Measurements from ENCODE around the gene ITPR1. TPM values are rescaled to one million over a fixed set of nuclear protein-coding genes. Genes with fewer than 3 reads are reported as not detected.

Gene ITPR1
- total and polyA plus RNA-seq, 2 experiments from 2014 or later, result 6.8 to 21.0 TPM

DNA sequence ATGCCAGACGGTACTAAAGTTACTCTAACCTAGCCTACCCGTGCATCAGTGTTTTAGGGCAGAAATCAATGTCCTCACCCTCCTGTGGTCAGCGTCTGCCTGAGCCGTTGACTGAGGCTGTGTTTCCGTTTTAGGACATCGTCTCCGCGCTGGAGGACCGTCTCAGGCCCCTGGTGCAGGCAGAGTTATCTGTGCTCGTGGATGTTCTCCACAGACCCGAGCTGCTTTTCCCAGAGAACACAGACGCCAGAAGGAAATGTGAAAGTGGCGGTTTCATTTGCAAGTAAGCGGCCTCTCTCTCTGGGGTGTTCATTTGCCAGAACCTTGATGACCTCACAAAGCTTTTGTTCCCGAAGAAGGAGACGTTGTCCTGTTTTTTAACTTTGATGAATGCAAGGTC is 217.0 kb downstream of the ITPR1 start:
- no peaks in the 10 kb centered on the region for H3K27me3 Mint-ChIP-seq (ENCODE audit: insufficient read depth, low read depth, poor library complexity)

More for the DNA sequence above, 217.0 kb downstream of the ITPR1 start:
- Histone ChIP-seq H3K79me2 (replicated peaks; ENCODE audit: insufficient read depth) (no peaks in the 10 kb centered on the region), H3K36me3 (ENCODE audit: insufficient read depth) (no peaks in the 10 kb centered on the region), H3K27ac (ENCODE audit: low read depth) (no peak overlapping the region), H3K9me2 (ENCODE audit: insufficient read depth) (no peaks in the 10 kb centered on the region), H3F3A (replicated peaks; ENCODE audit: low read depth) (no peaks in the 10 kb centered on the region), H3K27me3 (ENCODE audit: insufficient read depth) (no peaks in the 10 kb centered on the region), H3K4me2 (no peak overlapping the region), H2AFZ (no peak overlapping the region), H3K4me3 (no peak overlapping the region), H3K4me1 (ENCODE audit: insufficient read depth) (peaks cover 40% of the 10 kb centered on the region), H4K20me1 (replicated peaks; ENCODE audit: insufficient read depth) (no peaks in the 10 kb centered on the region)
- no peak for DNase-seq (ENCODE audit: low spot score)
- Mint-ChIP-seq H3K36me3 (ENCODE audit: low read depth) (peaks cover 3% of the 10 kb centered on the region; the same call in 2 of the 3 replicates), H3K4me1 (peaks cover 51% of the 10 kb centered on the region), H3K9me3 (no peaks in the 10 kb centered on the region; the same call in 2 of the 3 replicates), H3K27ac (peak overlapping the region; percentile 63; the same call in 1 of the 2 replicates), H3K4me3 (no peak overlapping the region)
- ATAC-seq, result no peak
- TF ChIP-seq POLR2AphosphoS5 (IDR thresholded peaks at IDR 0.05; ENCODE audit: low read depth) (no peak), EZH2phosphoT487 (IDR thresholded peaks at IDR 0.05; ENCODE audit: unreplicated experiment) (no peak), ZNF114 (CRISPR knock-in tag; IDR thresholded peaks at IDR 0.05) (no peak), EZH2 (IDR thresholded peaks at IDR 0.05; ENCODE audit: low read depth, unreplicated experiment) (no peak)
- TF ChIP-seq, protein P1, sequence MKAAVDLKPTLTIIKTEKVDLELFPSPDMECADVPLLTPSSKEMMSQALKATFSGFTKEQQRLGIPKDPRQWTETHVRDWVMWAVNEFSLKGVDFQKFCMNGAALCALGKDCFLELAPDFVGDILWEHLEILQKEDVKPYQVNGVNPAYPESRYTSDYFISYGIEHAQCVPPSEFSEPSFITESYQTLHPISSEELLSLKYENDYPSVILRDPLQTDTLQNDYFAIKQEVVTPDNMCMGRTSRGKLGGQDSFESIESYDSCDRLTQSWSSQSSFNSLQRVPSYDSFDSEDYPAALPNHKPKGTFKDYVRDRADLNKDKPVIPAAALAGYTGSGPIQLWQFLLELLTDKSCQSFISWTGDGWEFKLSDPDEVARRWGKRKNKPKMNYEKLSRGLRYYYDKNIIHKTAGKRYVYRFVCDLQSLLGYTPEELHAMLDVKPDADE (IDR thresholded peaks at IDR 0.05), result no peak
- TF ChIP-seq, protein P2, sequence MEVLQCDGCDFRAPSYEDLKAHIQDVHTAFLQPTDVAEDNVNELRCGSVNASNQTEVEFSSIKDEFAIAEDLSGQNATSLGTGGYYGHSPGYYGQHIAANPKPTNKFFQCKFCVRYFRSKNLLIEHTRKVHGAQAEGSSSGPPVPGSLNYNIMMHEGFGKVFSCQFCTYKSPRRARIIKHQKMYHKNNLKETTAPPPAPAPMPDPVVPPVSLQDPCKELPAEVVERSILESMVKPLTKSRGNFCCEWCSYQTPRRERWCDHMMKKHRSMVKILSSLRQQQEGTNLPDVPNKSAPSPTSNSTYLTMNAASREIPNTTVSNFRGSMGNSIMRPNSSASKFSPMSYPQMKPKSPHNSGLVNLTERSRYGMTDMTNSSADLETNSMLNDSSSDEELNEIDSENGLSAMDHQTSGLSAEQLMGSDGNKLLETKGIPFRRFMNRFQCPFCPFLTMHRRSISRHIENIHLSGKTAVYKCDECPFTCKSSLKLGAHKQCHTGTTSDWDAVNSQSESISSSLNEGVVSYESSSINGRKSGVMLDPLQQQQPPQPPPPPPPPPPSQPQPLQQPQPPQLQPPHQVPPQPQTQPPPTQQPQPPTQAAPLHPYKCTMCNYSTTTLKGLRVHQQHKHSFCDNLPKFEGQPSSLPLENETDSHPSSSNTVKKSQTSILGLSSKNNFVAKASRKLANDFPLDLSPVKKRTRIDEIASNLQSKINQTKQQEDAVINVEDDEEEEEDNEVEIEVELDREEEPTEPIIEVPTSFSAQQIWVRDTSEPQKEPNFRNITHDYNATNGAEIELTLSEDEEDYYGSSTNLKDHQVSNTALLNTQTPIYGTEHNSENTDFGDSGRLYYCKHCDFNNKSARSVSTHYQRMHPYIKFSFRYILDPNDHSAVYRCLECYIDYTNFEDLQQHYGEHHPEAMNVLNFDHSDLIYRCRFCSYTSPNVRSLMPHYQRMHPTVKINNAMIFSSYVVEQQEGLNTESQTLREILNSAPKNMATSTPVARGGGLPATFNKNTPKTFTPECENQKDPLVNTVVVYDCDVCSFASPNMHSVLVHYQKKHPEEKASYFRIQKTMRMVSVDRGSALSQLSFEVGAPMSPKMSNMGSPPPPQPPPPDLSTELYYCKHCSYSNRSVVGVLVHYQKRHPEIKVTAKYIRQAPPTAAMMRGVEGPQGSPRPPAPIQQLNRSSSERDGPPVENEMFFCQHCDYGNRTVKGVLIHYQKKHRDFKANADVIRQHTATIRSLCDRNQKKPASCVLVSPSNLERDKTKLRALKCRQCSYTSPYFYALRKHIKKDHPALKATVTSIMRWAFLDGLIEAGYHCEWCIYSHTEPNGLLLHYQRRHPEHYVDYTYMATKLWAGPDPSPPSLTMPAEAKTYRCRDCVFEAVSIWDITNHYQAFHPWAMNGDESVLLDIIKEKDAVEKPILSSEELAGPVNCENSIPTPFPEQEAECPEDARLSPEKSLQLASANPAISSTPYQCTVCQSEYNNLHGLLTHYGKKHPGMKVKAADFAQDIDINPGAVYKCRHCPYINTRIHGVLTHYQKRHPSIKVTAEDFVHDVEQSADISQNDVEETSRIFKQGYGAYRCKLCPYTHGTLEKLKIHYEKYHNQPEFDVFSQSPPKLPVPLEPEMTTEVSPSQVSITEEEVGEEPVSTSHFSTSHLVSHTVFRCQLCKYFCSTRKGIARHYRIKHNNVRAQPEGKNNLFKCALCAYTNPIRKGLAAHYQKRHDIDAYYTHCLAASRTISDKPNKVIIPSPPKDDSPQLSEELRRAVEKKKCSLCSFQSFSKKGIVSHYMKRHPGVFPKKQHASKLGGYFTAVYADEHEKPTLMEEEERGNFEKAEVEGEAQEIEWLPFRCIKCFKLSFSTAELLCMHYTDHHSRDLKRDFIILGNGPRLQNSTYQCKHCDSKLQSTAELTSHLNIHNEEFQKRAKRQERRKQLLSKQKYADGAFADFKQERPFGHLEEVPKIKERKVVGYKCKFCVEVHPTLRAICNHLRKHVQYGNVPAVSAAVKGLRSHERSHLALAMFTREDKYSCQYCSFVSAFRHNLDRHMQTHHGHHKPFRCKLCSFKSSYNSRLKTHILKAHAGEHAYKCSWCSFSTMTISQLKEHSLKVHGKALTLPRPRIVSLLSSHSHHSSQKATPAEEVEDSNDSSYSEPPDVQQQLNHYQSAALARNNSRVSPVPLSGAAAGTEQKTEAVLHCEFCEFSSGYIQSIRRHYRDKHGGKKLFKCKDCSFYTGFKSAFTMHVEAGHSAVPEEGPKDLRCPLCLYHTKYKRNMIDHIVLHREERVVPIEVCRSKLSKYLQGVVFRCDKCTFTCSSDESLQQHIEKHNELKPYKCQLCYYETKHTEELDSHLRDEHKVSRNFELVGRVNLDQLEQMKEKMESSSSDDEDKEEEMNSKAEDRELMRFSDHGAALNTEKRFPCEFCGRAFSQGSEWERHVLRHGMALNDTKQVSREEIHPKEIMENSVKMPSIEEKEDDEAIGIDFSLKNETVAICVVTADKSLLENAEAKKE (CRISPR knock-in tag; IDR thresholded peaks at IDR 0.05), result no peak

Data from GM23338 (cell line).